Measurements from ENCODE around the gene SIX3.

The SIX3 gene

GRCh38 chr2:44941551-44942234 lies at the start of gene SIX3:
Gene SIX3, plus strand, starts transcription at chr2:44941702. Its CDS starts 403 bp downstream, at chr2:44942105.
- Histone ChIP-seq H3K4me3 (peak within 1 kb of the TSS; percentile 71), H3K27ac (no peak within 1 kb of the TSS)
- no peak for TF ChIP-seq CTCF (IDR thresholded peaks at IDR 0.05)
- no peak for DNase-seq (ENCODE audit: low spot score)

- TF ChIP-seq CTCF (IDR thresholded peaks at IDR 0.05): no peak
- DNase-seq (ENCODE audit: low spot score): no peak
- Histone ChIP-seq H3K4me3 (no peak overlapping the region), H3K27ac (no peak overlapping the region)
These were observed 47.4 kb upstream of the SIX3 start for GRCh38 chr2:44894058-44894457.

GRCh38 chr2:44895061-44895460 lies 46.4 kb upstream of the SIX3 start:
- no peak for DNase-seq (ENCODE audit: low spot score)

GRCh38 chr2:44897406-44897805 lies 44.1 kb upstream of the SIX3 start:
- Histone ChIP-seq H3K4me3 (no peak overlapping the region), H3K27ac (no peak overlapping the region)
- DNase-seq (ENCODE audit: low spot score): no peak
- no peak for TF ChIP-seq CTCF (IDR thresholded peaks at IDR 0.05)

More at GRCh38 chr2:44895061-44895460, 46.4 kb upstream of the SIX3 start:
- H3K27ac ChIP-seq: no peak overlapping the region
- no peak overlapping the region for H3K4me3 ChIP-seq
- TF ChIP-seq CTCF (IDR thresholded peaks at IDR 0.05): no peak

GRCh38 chr2:44902217-44903137 lies 39.0 kb upstream of the SIX3 start:
- DNase-seq (ENCODE audit: low spot score): no peak

GRCh38 chr2:44904578-44904977 lies 36.9 kb upstream of the SIX3 start:
- Histone ChIP-seq H3K27ac (no peak overlapping the region), H3K4me3 (no peak overlapping the region)
- no peak for TF ChIP-seq CTCF (IDR thresholded peaks at IDR 0.05)
- no peak for DNase-seq (ENCODE audit: low spot score)

More at GRCh38 chr2:44902217-44903137, 39.0 kb upstream of the SIX3 start:
- TF ChIP-seq CTCF (IDR thresholded peaks at IDR 0.05): no peak
- no peak overlapping the region for H3K27ac ChIP-seq
- H3K4me3 ChIP-seq: no peak overlapping the region
